Measurements from ENCODE around the gene CBR3. TPM values are rescaled to one million over a fixed set of nuclear protein-coding genes. Genes with fewer than 3 reads are reported as not detected.

The CBR3 gene
- total RNA-seq, 4 donors from 2014 or later: 2.7 to 5.1 (median 3.2) TPM; not detected in 1

DNA sequence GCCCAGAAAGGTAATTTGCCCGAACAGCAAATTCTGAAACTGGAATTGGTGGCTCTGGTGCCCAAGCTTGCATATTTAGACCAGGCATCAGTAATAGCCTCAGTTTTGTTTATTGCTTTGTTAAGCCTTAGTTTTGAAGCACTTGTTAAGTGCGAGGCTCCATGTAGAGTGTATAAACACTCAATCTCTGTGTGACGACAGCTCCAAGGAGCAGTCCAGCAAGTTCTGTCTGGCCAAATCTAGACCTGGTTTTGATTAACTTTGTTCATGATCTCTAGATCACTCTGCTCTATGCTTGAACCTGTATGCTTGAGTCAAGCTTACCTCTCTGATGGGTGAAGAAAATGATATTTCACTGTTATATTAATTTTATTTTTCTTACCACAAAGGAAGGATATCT is 59.1 kb downstream of the CBR3 start:
- no peak for TF ChIP-seq POLR2A (IDR thresholded peaks at IDR 0.05)
- TF ChIP-seq, protein P1, sequence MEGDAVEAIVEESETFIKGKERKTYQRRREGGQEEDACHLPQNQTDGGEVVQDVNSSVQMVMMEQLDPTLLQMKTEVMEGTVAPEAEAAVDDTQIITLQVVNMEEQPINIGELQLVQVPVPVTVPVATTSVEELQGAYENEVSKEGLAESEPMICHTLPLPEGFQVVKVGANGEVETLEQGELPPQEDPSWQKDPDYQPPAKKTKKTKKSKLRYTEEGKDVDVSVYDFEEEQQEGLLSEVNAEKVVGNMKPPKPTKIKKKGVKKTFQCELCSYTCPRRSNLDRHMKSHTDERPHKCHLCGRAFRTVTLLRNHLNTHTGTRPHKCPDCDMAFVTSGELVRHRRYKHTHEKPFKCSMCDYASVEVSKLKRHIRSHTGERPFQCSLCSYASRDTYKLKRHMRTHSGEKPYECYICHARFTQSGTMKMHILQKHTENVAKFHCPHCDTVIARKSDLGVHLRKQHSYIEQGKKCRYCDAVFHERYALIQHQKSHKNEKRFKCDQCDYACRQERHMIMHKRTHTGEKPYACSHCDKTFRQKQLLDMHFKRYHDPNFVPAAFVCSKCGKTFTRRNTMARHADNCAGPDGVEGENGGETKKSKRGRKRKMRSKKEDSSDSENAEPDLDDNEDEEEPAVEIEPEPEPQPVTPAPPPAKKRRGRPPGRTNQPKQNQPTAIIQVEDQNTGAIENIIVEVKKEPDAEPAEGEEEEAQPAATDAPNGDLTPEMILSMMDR (IDR thresholded peaks at IDR 0.05): no peak
- no peaks in the 10 kb centered on the region for H3K27me3 ChIP-seq
- no peaks in the 10 kb centered on the region for H3K9me3 ChIP-seq
- no peak overlapping the region for H3K27ac ChIP-seq
- no peak for DNase-seq
- no peak overlapping the region for H3K4me3 ChIP-seq
- peaks cover 0 to 12% (median 2%) of the 10 kb centered on the region in 4 donors for H3K4me1 ChIP-seq
- no peaks in the 10 kb centered on the region for H3K36me3 ChIP-seq

DNA sequence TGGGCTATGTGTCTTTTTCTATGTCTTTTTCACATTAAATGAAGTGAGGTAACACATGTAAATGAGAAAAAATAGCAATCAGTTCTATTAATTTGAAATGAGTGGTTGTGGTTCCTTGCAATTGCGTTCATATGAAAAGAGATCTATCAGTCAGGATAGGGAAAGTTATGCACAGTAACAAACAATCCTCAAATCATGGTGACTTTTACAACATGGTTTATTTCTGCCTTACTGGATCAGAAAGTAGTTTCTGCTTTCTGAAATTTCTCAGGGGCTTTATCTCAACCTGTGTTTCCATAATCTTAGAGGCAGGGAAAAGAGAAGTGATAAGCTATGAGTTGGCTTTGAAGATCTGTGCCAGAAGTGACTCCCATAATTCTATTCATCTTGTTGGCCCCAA is 60.7 kb downstream of the CBR3 start:
- Histone ChIP-seq H3K4me3 (no peak overlapping the region), H3K4me1 (peaks cover 0 to 10% (median 2%) of the 10 kb centered on the region in 4 donors), H3K9me3 (no peaks in the 10 kb centered on the region), H3K27me3 (no peaks in the 10 kb centered on the region), H3K27ac (no peak overlapping the region), H3K36me3 (peaks cover 0 to 6% (median 0%) of the 10 kb centered on the region in 3 donors)
- TF ChIP-seq POLR2A (IDR thresholded peaks at IDR 0.05): no peak
- TF ChIP-seq, protein P1 (IDR thresholded peaks at IDR 0.05): no peak
- DNase-seq: no peak

Other genes with a start within 250 kb of the CBR3 start
- 10 to 100 TPM; 37.1 to 73.2 (median 56.0) TPM for gene SETD4, start 74.6 kb upstream of the CBR3 start, total RNA-seq
- gene CBR1, start 65.1 kb upstream of the CBR3 start, total RNA-seq: 1,000 to 10,000 TPM in 1 of 4 donors, 100 to 1,000 TPM in 3; 240 to 1,308 (median 979) TPM
- gene DOP1B, start 21.7 kb downstream of the CBR3 start, total RNA-seq: 10 to 100 TPM; 40.4 to 97.6 (median 69.8) TPM
- 10 to 100 TPM; 29.4 to 82.5 (median 31.0) TPM for gene MORC3, start 185.1 kb downstream of the CBR3 start, total RNA-seq